K562 (cell line): ENCODE measurements around the gene ATP6V1F. TPM values are rescaled to one million over a fixed set of nuclear protein-coding genes. Genes with fewer than 3 reads are reported as not detected.

ENCODE experiments used
- E2F3 ChIP-seq: fragments of 250-450 bp; sonication (Bioruptor Pico); IDR thresholded peaks from 2 replicates; pipeline ENCODE4 v1.4.0; 2020; ENCODE audit warnings: mild to moderate bottlenecking
- FOXJ2 ChIP-seq: fragments of 200-800 bp; sonication (Bioruptor generic); IDR thresholded peaks from 2 replicates; pipeline ENCODE4 v1.6.1; 2016; ENCODE audit warnings: missing genetic modification characterization, missing compliant biosample characterization
- GATA2 ChIP-seq: sonication (generic); formaldehyde crosslinking; IDR thresholded peaks from 2 replicates; pipeline ENCODE4 v1.4.0; 2020; ENCODE audit warnings: mild to moderate bottlenecking, missing genetic modification reagents
- GATAD2A ChIP-seq: fragments of 450-650 bp; IDR thresholded peaks from 2 replicates; pipeline ENCODE4 v1.6.1; 2017
- HOXB6 ChIP-seq: fragments of 250-450 bp; sonication (Bioruptor Pico); IDR thresholded peaks from 2 replicates; pipeline ENCODE4 v1.5.1; 2022; ENCODE audit warnings: mild to moderate bottlenecking, borderline replicate concordance
- KLF16 ChIP-seq: IDR thresholded peaks from 2 replicates; pipeline ENCODE4 v1.6.1; 2016; ENCODE audit warnings: antibody characterized with exemption
- LEF1 ChIP-seq: fragments of 450-650 bp; IDR thresholded peaks from 2 replicates; pipeline ENCODE4 v1.6.1; 2016; ENCODE audit warnings: mild to moderate bottlenecking
- NUFIP1 ChIP-seq: fragments of 450-650 bp; IDR thresholded peaks from 2 replicates; pipeline ENCODE4 v1.6.1; 2018; ENCODE audit not compliant: partially characterized antibody
- POLR2AphosphoS2 ChIP-seq: IDR thresholded peaks from 2 replicates; pipeline ENCODE4 v1.6.1; 2012; ENCODE audit warnings: low read length, improper control_type of control experiment
- RCOR1 ChIP-seq, 2 experiments: IDR thresholded peaks; 2 replicates each; pipeline ENCODE4 v1.6.1; 2012; ENCODE audit warnings: low read depth in 2 of 2, low read length in 2 of 2, borderline replicate concordance in 1 of 2, improper control_type of control experiment in 1 of 2
- SFPQ ChIP-seq: fragments of 200-400 bp; formaldehyde crosslinking; IDR thresholded peaks from 2 replicates; pipeline ENCODE4 v1.6.1; 2017; ENCODE audit warnings: mild to moderate bottlenecking, low read depth, low read length, moderate library complexity
- SOX6 ChIP-seq: fragments of 450-650 bp; IDR thresholded peaks from 2 replicates; pipeline ENCODE4 v1.6.1; 2014; ENCODE audit warnings: mild to moderate bottlenecking
- SRSF1 ChIP-seq: fragments of 200-400 bp; formaldehyde crosslinking; IDR thresholded peaks from 2 replicates; pipeline ENCODE4 v1.6.1; 2017; ENCODE audit warnings: mild to moderate bottlenecking, low read depth, low read length, moderate library complexity
- TAF1 ChIP-seq: IDR thresholded peaks from 2 replicates; pipeline ENCODE4 v1.6.1; 2011; ENCODE audit warnings: mild to moderate bottlenecking, low read length, moderate library complexity; ENCODE audit not compliant: insufficient read depth, control insufficient read depth, severe bottlenecking; ENCODE audit errors: extremely low read depth
- USF1 ChIP-seq: sonication (generic); formaldehyde crosslinking; IDR thresholded peaks from 2 replicates; pipeline ENCODE4 v1.9.0; 2022; ENCODE audit warnings: mild to moderate bottlenecking, missing genetic modification reagents
- ZNF133 ChIP-seq: fragments of 250-450 bp; sonication (Bioruptor Pico); IDR thresholded peaks from 2 replicates; pipeline ENCODE4 v1.4.0; 2020; ENCODE audit warnings: mild to moderate bottlenecking
- ZNF592 ChIP-seq: fragments of 450-650 bp; IDR thresholded peaks from 2 replicates; pipeline ENCODE4 v1.6.1; 2017; ENCODE audit warnings: antibody characterized with exemption, mild to moderate bottlenecking
- polyA plus RNA-seq, 8 experiments: library from polyadenylated mRNA; depleted of rRNA in 4 of 8; stranded (reverse) in 5 of 8; unstranded in 3 of 8; fragments of >200 nt; fragmentation: Nextera tagmentation in 2 of 8; fragmentation: Illumina TruSeq in 1 of 8; extraction: Ambion mirVana in 2 of 8; extraction: Trizol in 1 of 8; gene quantifications; 2 replicates each; pipeline versions ENCODE4 v1.2.1 to v1.2.3, GENCODE V29; 2011 to 2014; ENCODE audit warnings: inconsistent platforms in 1 of 8, missing spikeins in 1 of 8
- total RNA-seq, 7 experiments: library from RNA; depleted of rRNA in 6 of 7; stranded (reverse); fragments of >200 nt in 6 of 7; fragmentation: Illumina TruSeq in 2 of 7; extraction: Trizol in 2 of 7; gene quantifications; 2 replicates each; pipeline versions ENCODE4 v1.2.1 to v1.2.3, GENCODE V29; 2011 to 2021; ENCODE audit warnings: low replicate concordance in 1 of 7

ATP6V1F gene
- total and polyA plus RNA-seq, 9 of the 15 experiments (the other 6 are each of a cell fraction or from before 2014, with no cell fraction given), result 206 to 1,123 (median 542) TPM

DNA sequence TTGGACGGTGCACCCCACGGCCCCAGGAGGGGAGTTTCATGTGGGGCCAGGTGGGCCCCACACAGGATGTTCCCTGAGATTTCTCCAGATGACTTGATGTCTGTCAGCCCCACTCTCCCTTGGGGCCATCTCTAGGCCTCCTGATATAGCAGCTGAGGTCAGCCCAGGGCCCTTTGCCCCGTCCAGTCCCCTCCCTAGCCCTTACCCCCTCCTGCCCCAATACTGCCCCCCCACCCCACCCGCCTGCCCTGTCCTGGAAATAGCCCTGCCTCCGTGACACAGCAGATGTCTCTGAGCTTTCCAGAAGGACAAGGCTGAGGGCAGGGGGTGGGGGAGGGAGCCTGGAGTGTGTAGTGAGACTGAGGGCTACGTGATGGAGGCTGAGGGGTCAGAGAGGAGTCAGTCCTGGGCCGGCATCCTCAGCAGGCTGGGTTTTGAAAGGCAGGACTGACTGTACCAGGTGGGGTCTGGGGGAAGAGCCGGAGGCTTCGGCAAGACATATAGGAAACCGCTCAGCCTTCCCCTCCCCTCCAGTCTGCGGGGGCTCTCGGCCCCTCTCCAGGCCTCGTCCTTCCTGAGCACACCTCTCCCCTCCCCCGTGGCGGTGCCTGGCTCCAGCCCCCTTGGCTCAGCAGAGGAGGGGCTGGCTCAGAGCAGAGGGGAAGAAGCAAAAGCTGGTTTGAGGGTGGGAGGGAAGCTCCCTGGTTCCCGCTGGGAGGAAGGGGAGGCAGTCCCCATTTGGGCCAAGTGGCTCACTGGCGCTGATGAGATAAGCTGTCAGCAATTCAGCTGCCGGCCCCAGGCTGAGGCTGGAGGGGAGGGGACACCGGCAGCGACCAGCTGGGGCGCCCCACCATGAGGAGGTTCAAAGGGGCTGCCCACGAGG is 30.4 kb upstream of the ATP6V1F start (continued):
- peak; percentile 84 for TF ChIP-seq ZNF592
- 0 out of 2 replicates have a peak, but pooled peaks have one; percentile 10 for TF ChIP-seq USF1 (CRISPR knock-in tag)
- TF ChIP-seq SFPQ, result no peak
- no peak for TF ChIP-seq SRSF1
- TF ChIP-seq TAF1, result peak; percentile 51
- TF ChIP-seq ZNF133 (CRISPR knock-in tag), result no peak
- 0 out of 2 replicates have a peak, but pooled peaks have one; percentile 39 for TF ChIP-seq POLR2AphosphoS2
- TF ChIP-seq E2F3 (CRISPR knock-in tag), result peak; percentile 40; the same call in 1 of the 2 replicates
- peak; percentile 79; the same call in 1 of the 2 replicates for TF ChIP-seq GATA2
- TF ChIP-seq HOXB6 (CRISPR knock-in tag), result no peak
- TF ChIP-seq KLF16, result peak; percentile 71; the same call in 1 of the 2 replicates
- TF ChIP-seq FOXJ2 (tag), result no peak
- peak; percentile 35; the same call in 1 of the 2 replicates for TF ChIP-seq SOX6
- peak; percentile 59; the same call in 1 of the 2 replicates for TF ChIP-seq LEF1
- TF ChIP-seq GATAD2A, result peak; percentile 18
- no peak for TF ChIP-seq NUFIP1
- peak; percentile 3 to 72; a peak in 2 of 4 replicates for TF ChIP-seq RCOR1 (IDR thresholded peaks at IDR 0.05; ENCODE audit: borderline replicate concordance in 1 of 2, low read depth in 2 of 2, low read length in 2 of 2)
